GM18505 (cell line): ENCODE results near the gene TRAPPC3.

Source experiments
- ATAC-seq: cut with Tn5 transposase; IDR thresholded peaks from one replicate; pipeline ENCODE4 v1.9.1; 2021; ENCODE audit not compliant: unreplicated experiment
- POLR2A ChIP-seq: IDR thresholded peaks from 4 replicates; pipeline ENCODE4 v1.6.1; 2011; ENCODE audit warnings: borderline replicate concordance; ENCODE audit not compliant: insufficient read depth, insufficient read length; ENCODE audit errors: extremely low read depth

Gene TRAPPC3

GRCh38 chr1:36134505-36135329 lies 14.6 kb downstream of the TRAPPC3 start:
- ATAC-seq: no peak
- no peak for TF ChIP-seq POLR2A

DNA sequence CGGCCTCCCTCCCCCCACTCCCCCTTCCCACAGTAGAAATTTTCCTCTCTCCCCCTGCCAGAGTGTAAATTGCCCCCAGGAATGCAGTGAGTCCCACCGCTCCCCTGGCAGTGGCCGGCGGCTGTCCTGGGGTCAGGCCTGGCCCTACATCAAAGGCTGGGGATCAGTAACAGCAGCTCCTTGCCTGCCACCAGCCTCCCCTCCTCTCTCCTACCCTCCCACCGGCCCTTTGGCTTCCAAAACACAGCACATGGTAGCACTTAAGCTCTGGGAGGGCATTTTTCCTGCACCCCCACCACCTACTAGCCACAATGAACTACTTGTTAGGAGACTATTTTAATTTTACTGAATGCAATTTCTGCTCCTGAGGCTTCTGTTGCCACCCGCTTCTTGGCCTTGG lies 15.3 kb downstream of the TRAPPC3 start:
- no peak for TF ChIP-seq POLR2A
- no peak for ATAC-seq

- no peak for TF ChIP-seq POLR2A
- no peak for ATAC-seq
These were observed 15.8 kb downstream of the TRAPPC3 start for GRCh38 chr1:36133484-36133883.

DNA sequence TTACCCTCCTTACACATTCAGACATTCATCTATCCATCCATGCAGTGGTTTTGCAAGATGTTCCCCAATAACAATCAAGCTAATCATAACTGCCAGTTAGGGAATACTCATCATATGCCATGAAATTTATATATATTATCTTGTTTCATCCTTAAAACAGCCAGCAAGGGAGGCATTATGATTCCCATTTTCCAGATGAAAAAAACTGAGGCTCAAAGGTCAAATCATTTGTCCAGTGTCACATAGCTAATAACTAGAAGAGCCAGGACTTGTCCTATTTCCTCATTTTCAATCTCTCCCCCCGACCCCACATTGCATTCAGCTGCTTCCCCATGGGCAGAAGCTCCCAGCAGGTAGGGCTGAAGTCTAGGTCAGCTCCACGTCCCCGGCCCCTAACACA lies 17.3 kb downstream of the TRAPPC3 start:
- TF ChIP-seq POLR2A: no peak
- ATAC-seq: no peak

DNA sequence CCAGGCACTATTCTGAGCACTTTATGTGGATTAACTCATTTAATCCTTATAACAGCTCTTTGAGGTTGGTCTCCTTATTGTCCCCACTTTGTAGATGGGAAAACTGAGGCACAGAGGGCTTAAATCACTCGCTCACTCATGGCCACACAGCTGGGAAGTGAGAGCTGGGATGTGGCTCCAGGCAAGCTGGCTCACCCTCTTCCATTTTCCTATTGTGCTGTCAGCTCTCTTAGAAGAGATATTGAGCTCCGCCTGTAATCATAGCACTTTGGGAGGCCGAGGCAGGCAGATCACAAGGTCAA lies 20.4 kb downstream of the TRAPPC3 start:
- TF ChIP-seq POLR2A: no peak
- no peak for ATAC-seq

DNA sequence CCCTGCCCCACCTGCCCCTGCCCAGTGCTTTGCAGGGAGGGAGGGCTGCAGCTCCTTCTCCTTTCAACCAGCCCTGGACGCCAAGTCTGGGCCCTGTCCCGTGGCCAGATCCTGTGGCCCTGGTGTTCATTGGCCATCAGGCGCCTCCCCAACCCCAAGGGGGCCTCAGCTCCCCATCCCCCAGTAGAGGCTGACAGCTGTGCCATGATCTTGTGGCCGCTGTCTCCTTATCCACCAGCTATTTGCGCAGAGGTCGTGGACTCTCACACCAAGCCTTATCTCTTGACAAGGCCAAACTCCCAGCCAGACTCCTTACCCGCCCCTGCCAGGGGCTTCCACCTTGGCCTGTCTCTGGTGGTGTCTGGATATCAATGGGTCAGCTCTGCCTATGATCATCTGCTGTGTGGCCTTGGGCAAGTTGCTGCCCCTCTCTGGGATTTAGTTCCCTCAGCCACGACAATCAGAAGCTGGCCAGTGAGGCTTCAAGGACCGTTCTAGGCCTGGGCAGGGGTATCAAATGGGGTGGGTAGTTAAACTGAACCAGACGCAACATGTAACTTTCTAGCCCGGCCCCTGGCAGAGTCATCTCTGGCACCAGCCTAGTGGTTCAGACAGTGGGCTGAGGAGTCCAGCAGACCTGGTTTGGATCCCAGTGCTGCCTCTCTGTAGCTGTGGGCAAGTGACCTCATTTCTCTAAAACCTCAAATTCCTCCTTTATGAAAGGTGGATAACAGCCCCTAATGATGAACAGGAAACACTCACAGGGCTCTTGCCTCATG lies 21.0 kb downstream of the TRAPPC3 start:
- ATAC-seq: no peak

GRCh38 chr1:36126797-36127500 lies 22.3 kb downstream of the TRAPPC3 start:
- no peak for ATAC-seq
- no peak for TF ChIP-seq POLR2A

More for the DNA sequence above, 21.0 kb downstream of the TRAPPC3 start:
- no peak for TF ChIP-seq POLR2A

DNA sequence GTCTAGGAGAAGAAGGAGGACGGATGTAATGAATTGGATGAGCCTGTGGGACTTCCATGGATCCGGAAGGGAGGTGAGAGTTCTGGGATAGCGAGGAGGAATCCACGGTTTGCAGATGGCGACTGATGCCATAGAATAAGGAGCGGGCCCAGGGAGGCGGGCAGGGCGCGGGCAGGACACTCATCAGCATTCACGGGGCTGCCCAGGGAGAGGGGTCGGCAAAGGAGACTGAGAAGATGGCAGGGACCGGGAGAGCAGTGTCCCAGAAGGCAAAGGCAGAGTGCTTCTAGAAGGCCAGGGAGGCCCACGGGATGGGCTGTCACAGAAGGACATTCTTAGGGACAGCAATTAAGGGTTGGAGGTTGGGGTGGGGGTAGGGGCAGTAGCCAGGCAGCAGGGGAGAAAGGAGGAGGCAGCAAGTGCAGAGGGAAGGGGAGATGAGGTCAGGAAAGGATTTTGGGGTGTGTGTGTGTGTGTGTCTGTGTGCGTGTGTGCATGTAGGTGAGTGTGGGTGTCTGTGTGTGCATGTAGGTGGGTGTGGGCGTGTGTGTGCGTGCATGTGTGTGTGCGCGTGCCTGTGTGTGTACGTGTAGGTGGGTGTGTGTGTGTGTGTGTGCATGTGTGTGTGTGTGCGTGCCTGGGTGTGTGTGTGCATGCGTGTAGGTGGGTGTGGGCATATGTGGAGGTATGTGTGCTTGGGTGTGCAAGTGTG lies 23.1 kb downstream of the TRAPPC3 start:
- TF ChIP-seq POLR2A: no peak

DNA sequence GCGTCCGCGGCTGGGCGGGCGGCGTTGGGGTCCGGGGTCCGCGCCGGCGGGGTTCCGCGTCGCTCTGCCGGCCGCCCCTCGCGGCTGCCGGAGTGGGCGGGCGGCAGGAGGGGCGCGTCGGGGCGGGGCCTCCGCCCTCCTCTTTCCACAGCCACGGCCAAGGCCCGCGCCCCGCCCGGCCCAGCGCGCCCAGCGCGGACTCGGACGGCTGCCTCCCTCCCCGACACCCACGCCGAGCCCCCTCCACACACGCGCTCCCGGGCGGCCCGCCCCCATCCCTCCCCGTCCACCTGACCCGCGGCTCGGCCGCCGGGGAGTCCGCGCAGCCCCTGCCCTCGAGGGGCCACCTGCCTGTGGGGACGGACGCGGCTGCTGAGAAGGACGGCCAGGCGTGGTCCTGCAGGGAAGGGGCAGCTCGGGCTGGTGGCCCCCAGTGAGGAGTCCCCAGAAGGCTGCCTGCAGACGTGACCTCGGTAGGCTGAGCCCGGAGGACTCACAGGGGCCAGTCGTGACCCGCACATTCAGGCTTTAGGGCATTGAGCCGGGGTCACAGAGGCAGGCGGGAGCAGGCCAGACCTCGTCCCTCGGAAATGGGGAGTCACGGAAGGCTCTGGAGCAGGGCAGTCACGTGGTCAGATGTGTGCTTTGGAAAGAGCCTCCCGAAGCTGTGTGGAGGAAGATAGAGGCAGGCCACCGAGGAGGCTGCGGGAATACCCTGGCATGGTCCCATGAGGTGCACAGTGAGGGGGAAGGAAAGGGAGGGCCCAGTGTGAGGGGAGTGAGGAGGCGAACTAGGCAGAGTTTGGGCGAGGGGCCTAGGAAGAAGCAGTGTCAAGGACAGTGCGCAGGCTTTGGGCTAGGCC lies 23.9 kb downstream of the TRAPPC3 start, which contains the start of gene COL8A2:
Gene COL8A2, minus strand, starts transcription at position 94 of the 863 bp plus-strand sequence. CDS start 24,980 bp downstream, outside the sequence.
- no peak for TF ChIP-seq POLR2A
- ATAC-seq: no peak

More for the DNA sequence above, 23.1 kb downstream of the TRAPPC3 start:
- ATAC-seq: no peak

DNA sequence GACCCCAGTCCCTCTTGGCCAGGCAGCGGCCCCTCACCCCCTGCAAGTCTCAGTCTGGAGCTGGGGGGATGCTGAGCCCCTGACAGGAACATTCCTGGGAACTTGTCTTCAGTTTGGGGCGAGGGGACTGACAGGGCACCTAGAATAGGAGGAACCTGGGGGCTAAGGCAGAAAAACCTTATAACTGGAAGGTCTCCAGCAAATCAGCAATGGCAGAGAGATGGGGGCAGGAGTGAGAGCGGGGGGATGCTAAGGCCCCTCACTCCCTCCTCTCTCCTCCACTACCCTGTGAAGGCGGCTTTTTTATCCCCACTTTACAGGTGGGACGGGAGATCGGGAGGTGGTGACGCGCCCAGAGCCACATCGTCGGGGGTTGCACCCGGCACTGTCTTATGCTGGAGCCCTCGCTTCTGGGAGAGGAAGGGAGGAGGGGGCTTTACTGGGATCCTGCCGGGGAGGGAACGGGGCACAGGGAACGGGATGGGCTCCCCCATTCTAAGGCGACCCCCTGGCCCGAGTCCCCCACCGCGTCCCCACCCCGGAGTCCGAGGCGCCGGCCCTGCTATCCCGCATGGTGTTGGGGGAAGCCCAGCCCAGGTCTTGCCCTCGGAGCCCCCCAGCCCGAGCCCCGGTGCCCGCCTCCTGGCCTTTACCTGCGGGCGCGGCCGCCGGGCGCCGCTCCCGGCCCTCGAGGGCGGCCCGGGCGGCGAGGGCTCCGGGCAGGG lies 24.7 kb downstream of the TRAPPC3 start:
- ATAC-seq: no peak
- TF ChIP-seq POLR2A: no peak

- ATAC-seq: no peak
- TF ChIP-seq POLR2A: no peak
These were observed 25.9 kb downstream of the TRAPPC3 start for GRCh38 chr1:36123356-36123755.
